GM12878 (cell line): ENCODE data around the gene PHC2. TPM values are rescaled to one million over a fixed set of nuclear protein-coding genes. Genes with fewer than 3 reads are reported as not detected.

ENCODE experiments used
- ATAC-seq: fragments of 200-7000 bp; cut with Tn5 transposase; 3 replicates; pipeline ENCODE4 v1.9.1; 2020; ENCODE audit warnings: mild to moderate bottlenecking, moderate library complexity
- BruUV-seq: library from RNA; stranded (reverse); fragments of 400-500 nt; replicated peaks from 2 replicates; lab custom pipeline; 2021; lab: Mats Ljungman, UMichigan
- CTCF ChIA-PET: fragments of 300-600 bp; sonication (Branson Sonifier 250); formaldehyde crosslinking; extraction: SDS; loops from one replicate; lab custom pipeline; 2021; ENCODE audit warnings: inconsistent platforms; lab: Yijun Ruan, JAX
- POLR2A ChIA-PET: fragments of 350-600 bp; formaldehyde crosslinking; extraction: SDS; loops from one replicate; lab custom pipeline; 2021; ENCODE audit warnings: inconsistent platforms; lab: Charles Lee
- RAD21 ChIA-PET: fragments of 300-600 bp; sonication (Branson Sonifier 250); formaldehyde crosslinking; loops from one replicate; lab custom pipeline; 2023; ENCODE audit warnings: antibody characterized with exemption; ENCODE audit not compliant: unreplicated experiment; lab: Charles Lee
- SMC1A ChIA-PET: fragments of 300-600 bp; sonication (Branson Sonifier 250); formaldehyde crosslinking; loops from one replicate; lab custom pipeline; 2023; ENCODE audit not compliant: unreplicated experiment, uncharacterized antibody; lab: Charles Lee
- DNase-seq: peaks from one replicate; pipeline ENCODE4 v3.0.0-alpha.2; 2011; ENCODE audit warnings: low read depth, low spot score
- FAIRE-seq: peaks from 3 replicates; lab custom pipeline; 2011; peaks lifted over from hg19 to GRCh38; lab: Jason Lieb, UNC
- H2AFZ ChIP-seq: 2 replicates; pipeline ENCODE4 v1.6.0; 2011; ENCODE audit warnings: low read depth, low read length, control low read depth; ENCODE audit not compliant: control insufficient read depth
- H3K27ac ChIP-seq: 2 replicates; pipeline ENCODE4 v1.5.1; 2011; ENCODE audit warnings: control low read depth; ENCODE audit not compliant: control insufficient read depth, insufficient read depth
- H3K27me3 ChIP-seq, 2 experiments: replicated peaks in 1 of 2; 2 replicates each; pipeline versions ENCODE4 v1.6.0 to v1.6.1; 2011; ENCODE audit warnings: low read length in 1 of 2; ENCODE audit not compliant: control insufficient read depth in 2 of 2, insufficient read depth in 2 of 2
- H3K36me3 ChIP-seq, 2 experiments: 2 replicates each; pipeline ENCODE4 v1.5.1; 2011; ENCODE audit warnings: low read length in 1 of 2; ENCODE audit not compliant: control insufficient read depth in 2 of 2, insufficient read depth in 2 of 2
- H3K4me1 ChIP-seq: 2 replicates; pipeline ENCODE4 v1.6.1; 2011; ENCODE audit warnings: mild to moderate bottlenecking, low read length, moderate library complexity, mixed read lengths; ENCODE audit not compliant: control insufficient read depth, insufficient read depth
- H3K4me2 ChIP-seq: 2 replicates; pipeline ENCODE4 v1.6.0; 2011; ENCODE audit warnings: control low read depth; ENCODE audit not compliant: control insufficient read depth, insufficient read depth
- H3K4me3 ChIP-seq: fragments of 200-600 bp; sonication (generic); 2 replicates; pipeline ENCODE4 v1.5.1; 2016
- H3K79me2 ChIP-seq: 2 replicates; pipeline ENCODE4 v1.6.0; 2011; ENCODE audit warnings: low read length; ENCODE audit not compliant: control insufficient read depth, insufficient read depth
- H3K9ac ChIP-seq: 2 replicates; pipeline ENCODE4 v1.8.0; 2011; ENCODE audit warnings: low read length, control low read depth, mixed read lengths; ENCODE audit not compliant: control insufficient read depth, insufficient read depth
- H3K9me3 ChIP-seq: replicated peaks from 3 replicates; pipeline ENCODE4 v1.5.1; 2011; ENCODE audit warnings: mild to moderate bottlenecking, low read length; ENCODE audit not compliant: control insufficient read depth, insufficient read depth
- H4K20me1 ChIP-seq: 2 replicates; pipeline ENCODE4 v1.6.0; 2011; ENCODE audit not compliant: control insufficient read depth, insufficient read depth
- ASH2L ChIP-seq: fragments of 300-600, 200-600 bp; sonication (generic); IDR thresholded peaks from 2 replicates; pipeline ENCODE4 v1.6.1; 2017; ENCODE audit warnings: low read depth, mild to moderate bottlenecking, borderline replicate concordance
- BMI1 ChIP-seq: fragments of 450-650 bp; IDR thresholded peaks from 2 replicates; pipeline ENCODE4 v1.6.1; 2016; ENCODE audit warnings: mild to moderate bottlenecking, moderate library complexity, borderline replicate concordance
- FOXK2 ChIP-seq: fragments of 450-650 bp; IDR thresholded peaks from 2 replicates; pipeline ENCODE4 v1.6.1; 2017; ENCODE audit warnings: mild to moderate bottlenecking, moderate library complexity
- FOXM1 ChIP-seq: IDR thresholded peaks from 2 replicates; pipeline ENCODE4 v1.6.1; 2012; ENCODE audit warnings: low read depth, mild to moderate bottlenecking, inconsistent platforms, low read length, moderate library complexity
- NFIC ChIP-seq: IDR thresholded peaks from 2 replicates; pipeline ENCODE4 v1.6.1; 2012; ENCODE audit warnings: low read depth, mild to moderate bottlenecking, inconsistent platforms, low read length, moderate library complexity
- NFXL1 ChIP-seq: fragments of 450-650 bp; IDR thresholded peaks from 2 replicates; pipeline ENCODE4 v1.6.1; 2017; ENCODE audit warnings: antibody characterized with exemption, mild to moderate bottlenecking, borderline replicate concordance
- NFYB ChIP-seq: IDR thresholded peaks from 2 replicates; pipeline ENCODE4 v1.6.1; 2011; ENCODE audit warnings: low read depth, mild to moderate bottlenecking, low read length, improper control_type of control experiment, moderate library complexity; ENCODE audit not compliant: insufficient read depth
- SMAD1 ChIP-seq: fragments of 450-650 bp; IDR thresholded peaks from 2 replicates; pipeline ENCODE4 v1.6.1; 2018; ENCODE audit warnings: mild to moderate bottlenecking, low read depth; ENCODE audit not compliant: partially characterized antibody
- SRF ChIP-seq, 2 experiments: IDR thresholded peaks; 2 replicates each; pipeline ENCODE4 v1.6.1; 2011; ENCODE audit warnings: low read depth in 2 of 2, low read length in 2 of 2, mild to moderate bottlenecking in 1 of 2, moderate library complexity in 1 of 2
- WGBS: methylation state at CpG from one replicate; pipeline ENCODE4 v1.1.6; 2016; ENCODE audit warnings: low lambda C conversion rate; ENCODE audit not compliant: insufficient replicate concordance, insufficient coverage; ENCODE audit errors: missing lambda C conversion rate; 5-methylcytosine and 5-hydroxymethylcytosine counted together
- in situ Hi-C: fragments of 300-500 bp; cut with MboI; formaldehyde crosslinking; loops from 9 replicates; pipeline ENCODE4 v1.14.3; 2018; ENCODE audit warnings: mixed read lengths
- intact Hi-C: fragments of 100-400 bp; cut with micrococcal nuclease; formaldehyde crosslinking; loops from one replicate; pipeline ENCODE4 v1.14.2; 2022; ENCODE audit not compliant: unreplicated experiment
- polyA plus RNA-seq, 11 experiments: library from polyadenylated mRNA; depleted of rRNA in 4 of 11; unstranded in 6 of 11; stranded (reverse) in 5 of 11; fragments of >200 nt; fragmentation: Nextera tagmentation in 4 of 11; fragmentation: Illumina TruSeq in 1 of 11; extraction: Ambion mirVana in 4 of 11; extraction: Trizol in 1 of 11; gene quantifications; 1 replicate in 1 of 11; 2 replicates in 10 of 11; pipeline versions ENCODE4 v1.2.1 to v1.2.3, GENCODE V29; 2011 to 2016; ENCODE audit warnings: inconsistent platforms in 2 of 11, missing spikeins in 2 of 11, low read depth in 1 of 11
- total RNA-seq, 4 experiments: library from RNA; depleted of rRNA in 3 of 4; stranded (reverse); fragments of >200 nt in 3 of 4; fragmentation: Illumina TruSeq in 1 of 4; extraction: Trizol in 1 of 4; gene quantifications; 2 replicates each; pipeline versions ENCODE4 v1.2.1 to v1.2.3, GENCODE V29; 2013 to 2021
- TF ChIP-seq, protein P1 (sequence below): IDR thresholded peaks from 2 replicates; pipeline ENCODE4 v1.6.1; 2012; ENCODE audit warnings: low read depth, low read length, improper control_type of control experiment
- TF ChIP-seq, protein P2 (sequence below): fragments of 450-650 bp; IDR thresholded peaks from 2 replicates; pipeline ENCODE4 v1.6.1; 2017; ENCODE audit warnings: mild to moderate bottlenecking, low read depth, inconsistent platforms; ENCODE audit not compliant: poor library complexity, severe bottlenecking

PHC2 gene
- total and polyA plus RNA-seq, 10 of the 15 experiments (the other 5 are each of a cell fraction or from before 2014, with no cell fraction given): 2.0 to 35.9 (median 16.4) TPM

DNA sequence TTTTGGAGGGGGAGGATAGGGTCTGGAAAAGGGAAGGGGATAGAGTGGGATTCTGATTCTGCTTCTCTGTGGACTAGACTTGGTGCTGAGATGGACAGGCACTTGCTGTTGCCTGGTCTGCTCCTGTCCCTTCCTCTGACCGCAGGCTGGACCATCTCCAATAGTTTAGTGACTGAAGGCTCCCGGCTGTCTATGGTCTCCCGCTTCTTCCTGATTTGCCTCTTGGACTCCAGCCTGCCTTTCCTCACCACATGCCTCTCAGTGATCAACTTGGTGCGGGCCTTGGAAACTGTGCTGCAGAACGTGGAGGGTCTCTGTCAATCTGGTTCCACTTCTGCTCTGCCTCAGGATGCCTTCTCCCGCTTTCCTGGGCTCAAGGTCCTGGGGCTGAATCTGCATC lies 35.3 kb upstream of the PHC2 start:
- in situ Hi-C loops (loop anchor here (5.0 kb wide), 2 partner anchors 99 to 169 kb away; no protein-coding TSS in a partner anchor), intact Hi-C loops (no loop called here)
- 75% methylated on average over 6 of the region's 6 CpGs for WGBS
- Histone ChIP-seq H4K20me1 (no peaks in the 10 kb centered on the region), H3K27me3 (no peaks in the 10 kb centered on the region), H3K4me3 (no peak overlapping the region), H3K4me1 (peaks cover 35% of the 10 kb centered on the region), H3K36me3 (no peaks in the 10 kb centered on the region), H3K79me2 (no peaks in the 10 kb centered on the region), H2AFZ (no peak overlapping the region), H3K9me3 (no peaks in the 10 kb centered on the region), H3K4me2 (no peak overlapping the region), H3K27ac (no peak overlapping the region), H3K9ac (no peak overlapping the region)
- ChIA-PET RAD21 (interaction anchor here (1.0 kb wide), 1 partner anchor 22 kb away, joined by 3 read pairs; no protein-coding TSS in a partner anchor), CTCF (interaction anchor here (4.1 to 9.8 kb wide), 3 partner anchors 11 to 171 kb away, joined by 15 to 239 read pairs (median 81); no protein-coding TSS in a partner anchor), POLR2A (interaction anchor here (0.6 kb wide), 1 partner anchor 116 kb away, joined by 6 read pairs; no protein-coding TSS in a partner anchor), SMC1A (interaction anchor here (1.4 to 8.8 kb wide), 3 partner anchors 9 to 170 kb away, joined by 3 to 149 read pairs (median 112); no protein-coding TSS in a partner anchor)
- no peak for FAIRE-seq
- ATAC-seq: no peak
- TF ChIP-seq ASH2L (no peak), NFYB (no peak), FOXK2 (no peak), SRF (IDR thresholded peaks at IDR 0.05; ENCODE audit: low read depth in 2 of 2, low read length in 2 of 2) (no peak), FOXM1 (no peak), NFIC (no peak), BMI1 (no peak), SMAD1 (no peak), NFXL1 (no peak)
- TF ChIP-seq, protein P1, sequence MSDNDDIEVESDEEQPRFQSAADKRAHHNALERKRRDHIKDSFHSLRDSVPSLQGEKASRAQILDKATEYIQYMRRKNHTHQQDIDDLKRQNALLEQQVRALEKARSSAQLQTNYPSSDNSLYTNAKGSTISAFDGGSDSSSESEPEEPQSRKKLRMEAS: no peak
- TF ChIP-seq, protein P2, sequence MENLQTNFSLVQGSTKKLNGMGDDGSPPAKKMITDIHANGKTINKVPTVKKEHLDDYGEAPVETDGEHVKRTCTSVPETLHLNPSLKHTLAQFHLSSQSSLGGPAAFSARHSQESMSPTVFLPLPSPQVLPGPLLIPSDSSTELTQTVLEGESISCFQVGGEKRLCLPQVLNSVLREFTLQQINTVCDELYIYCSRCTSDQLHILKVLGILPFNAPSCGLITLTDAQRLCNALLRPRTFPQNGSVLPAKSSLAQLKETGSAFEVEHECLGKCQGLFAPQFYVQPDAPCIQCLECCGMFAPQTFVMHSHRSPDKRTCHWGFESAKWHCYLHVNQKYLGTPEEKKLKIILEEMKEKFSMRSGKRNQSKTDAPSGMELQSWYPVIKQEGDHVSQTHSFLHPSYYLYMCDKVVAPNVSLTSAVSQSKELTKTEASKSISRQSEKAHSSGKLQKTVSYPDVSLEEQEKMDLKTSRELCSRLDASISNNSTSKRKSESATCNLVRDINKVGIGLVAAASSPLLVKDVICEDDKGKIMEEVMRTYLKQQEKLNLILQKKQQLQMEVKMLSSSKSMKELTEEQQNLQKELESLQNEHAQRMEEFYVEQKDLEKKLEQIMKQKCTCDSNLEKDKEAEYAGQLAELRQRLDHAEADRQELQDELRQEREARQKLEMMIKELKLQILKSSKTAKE: no peak
- no peak for DNase-seq
- no TSS peak for BruUV-seq
